Neural progenitor cell (in vitro differentiated cells): ENCODE data around the gene FAM149A.

ENCODE experiments used
- CTCF ChIP-seq: fragments of 200-600 bp; sonication (generic); IDR thresholded peaks from 2 replicates; pipeline ENCODE4 v1.5.1; 2017; ENCODE audit warnings: antibody characterized with exemption, mild to moderate bottlenecking
- EZH2phosphoT487 ChIP-seq: fragments of 200-600 bp; sonication (generic); IDR thresholded peaks from 2 replicates; pipeline ENCODE4 v1.6.1; 2017; ENCODE audit warnings: antibody characterized with exemption

GRCh38 chr4:186189656-186190055 is 85.2 kb downstream of the FAM149A start:
- no peak for TF ChIP-seq CTCF
- no peak for TF ChIP-seq EZH2phosphoT487
